Aorta (tissue), 5 donors: ENCODE measurements around the gene DEK. TPM values are rescaled to one million over a fixed set of nuclear protein-coding genes. Genes with fewer than 3 reads are reported as not detected.
"Not testable (repeated sequence)": the region's sequence is repeated elsewhere in the genome, so short reads cannot be mapped to it uniquely, and the experiment has no call there.

Experiments
- ATAC-seq: fragments of 200-7000 bp; cut with Tn5 transposase; one replicate; pipeline ENCODE4 v1.9.1; 2022; ENCODE audit warnings: moderate library complexity; ENCODE audit not compliant: low FRiP score
- DNase-seq, 2 donors: peaks; one replicate each; pipeline ENCODE4 v3.0.0-alpha.2; 2020
- H3K27ac ChIP-seq, 2 donors: one replicate each; pipeline ENCODE4 v1.5.1; 2013; ENCODE audit warnings: low read length in 2 of 2, mild to moderate bottlenecking in 2 of 2, moderate library complexity in 2 of 2, control low read depth in 1 of 2, inconsistent platforms in 1 of 2, low read depth in 1 of 2
- H3K27me3 ChIP-seq, 2 donors: one replicate each; pipeline ENCODE4 v1.6.1; 2013; ENCODE audit warnings: control low read depth in 1 of 2, low read length in 1 of 2, mild to moderate bottlenecking in 1 of 2, moderate library complexity in 1 of 2; ENCODE audit not compliant: insufficient read depth in 2 of 2, control insufficient read depth in 1 of 2
- H3K36me3 ChIP-seq, 2 donors: one replicate each; pipeline ENCODE4 v1.6.1; 2013; ENCODE audit warnings: control low read depth in 1 of 2, low read length in 1 of 2, mild to moderate bottlenecking in 1 of 2; ENCODE audit not compliant: insufficient read depth in 2 of 2, control insufficient read depth in 1 of 2
- H3K4me1 ChIP-seq, 2 donors: one replicate each; pipeline ENCODE4 v1.6.1; 2013; ENCODE audit warnings: low read length in 2 of 2, control low read depth in 1 of 2, mild to moderate bottlenecking in 1 of 2, moderate library complexity in 1 of 2; ENCODE audit not compliant: insufficient read depth in 2 of 2, control insufficient read depth in 1 of 2
- H3K4me3 ChIP-seq, 2 donors: one replicate each; pipeline ENCODE4 v1.5.1; 2013; ENCODE audit warnings: low read length in 2 of 2, control low read depth in 1 of 2, mild to moderate bottlenecking in 1 of 2
- H3K9me3 ChIP-seq: one replicate; pipeline ENCODE4 v1.6.1; 2013; ENCODE audit warnings: mild to moderate bottlenecking, low read length; ENCODE audit not compliant: control insufficient read depth
- WGBS, 2 donors: extraction: QIAGEN DNeasy Blood & Tissue Kit; methylation state at CpG; one replicate each; pipeline ENCODE4 v1.1.7; 2013; 5-methylcytosine and 5-hydroxymethylcytosine counted together
- intact Hi-C, 2 donors: fragments of 100-400 bp; cut with DNase I; formaldehyde crosslinking; loops; one replicate each; pipeline versions ENCODE4 v1.14.2 to v1.15.0; 2022
- polyA plus RNA-seq, 2 donors: library from polyadenylated mRNA; stranded (reverse); fragments of 200-250 nt; gene quantifications; one replicate each; pipeline ENCODE4 v1.2.3, GENCODE V29; 2013
- total RNA-seq, 2 donors: library from RNA; stranded (reverse); fragmentation: NEBNext Ultra II Directional; extraction: Animal tissue kit (Norgen Biotek cat#: 25700); gene quantifications; one replicate each; pipeline ENCODE4 v1.2.1, GENCODE V29; 2021
- donor health status: healthy with polysubstance abuse.
- donor health status: Bipolar disorder and iron deficiency.
- donor health status: DM: no; HTN: no; CAD: no.
- donor health status: DM: no; HTN: no; CAD: no.
- donor health status: DM: yes; HTN: yes; CAD: no.

The DEK gene
- total and polyA plus RNA-seq, 4 donors, result 61.7 to 83.9 (median 75.3) TPM

GRCh38 chr6:18240230-18240629 is 24.1 kb downstream of the DEK start:
- WGBS, 2 donors, result 59 to 63% methylated on average over 2 of the region's 2 CpGs
- Histone ChIP-seq H3K9me3 (no peaks in the 10 kb centered on the region), H3K27me3 (no peaks in the 10 kb centered on the region), H3K4me3 (no peak overlapping the region), H3K4me1 (no peaks in the 10 kb centered on the region), H3K27ac (no peak overlapping the region), H3K36me3 (peaks cover 0 to 7% of the 10 kb centered on the region in 2 donors)
- ATAC-seq (no peak), DNase-seq (no peak)
- intact Hi-C loops, result no loop called here

GRCh38 chr6:18237167-18237566 is 27.2 kb downstream of the DEK start:
- DNase-seq, result no peak
- Histone ChIP-seq H3K27ac (no peak overlapping the region), H3K27me3 (no peaks in the 10 kb centered on the region), H3K4me1 (no peaks in the 10 kb centered on the region), H3K4me3 (no peak overlapping the region), H3K9me3 (no peaks in the 10 kb centered on the region), H3K36me3 (peaks cover 1 to 10% of the 10 kb centered on the region in 2 donors)
- intact Hi-C loops, result no loop called here
- WGBS, 2 donors, result 96 to 99% methylated on average over 1 of the region's 1 CpG
- no peak for ATAC-seq

GRCh38 chr6:18235524-18235923 is 28.8 kb downstream of the DEK start:
- Histone ChIP-seq H3K4me1 (no peaks in the 10 kb centered on the region), H3K27ac (no peak overlapping the region), H3K9me3 (no peaks in the 10 kb centered on the region), H3K27me3 (no peaks in the 10 kb centered on the region), H3K4me3 (no peak overlapping the region), H3K36me3 (peaks cover 1 to 10% of the 10 kb centered on the region in 2 donors)
- DNase-seq (no peak), ATAC-seq (no peak)
- 80 to 97% methylated on average over 3 of the region's 3 CpGs for WGBS, 2 donors
- intact Hi-C loops, result no loop called here

GRCh38 chr6:18234564-18234963 is 29.8 kb downstream of the DEK start:
- ATAC-seq, result no peak
- H3K9me3 ChIP-seq, result no peaks in the 10 kb centered on the region
- H3K4me3 ChIP-seq, result no peak overlapping the region
- intact Hi-C loops, result no loop called here
- no peak for DNase-seq
- peaks cover 1 to 10% of the 10 kb centered on the region in 2 donors for H3K36me3 ChIP-seq
- no peaks in the 10 kb centered on the region for H3K4me1 ChIP-seq
- 94 to 100% methylated on average over 1 of the region's 1 CpG for WGBS, 2 donors
- H3K27me3 ChIP-seq, result no peaks in the 10 kb centered on the region
- no peak overlapping the region for H3K27ac ChIP-seq

- ATAC-seq, intact Hi-C loops, H3K36me3 ChIP-seq, H3K4me3 ChIP-seq, H3K4me1 ChIP-seq, H3K27me3 ChIP-seq, DNase-seq, H3K27ac ChIP-seq, H3K9me3 ChIP-seq: not testable (repeated sequence)
- whole genome bisulfite sequencing, 2 donors, result 98 to 100% methylated on average over 2 to 3 of the region's 4 CpGs
Measured at GRCh38 chr6:18233770-18234169, 30.6 kb downstream of the DEK start.

- H3K27me3 ChIP-seq, H3K4me1 ChIP-seq, DNase-seq, H3K27ac ChIP-seq, H3K4me3 ChIP-seq, ATAC-seq, H3K9me3 ChIP-seq, intact Hi-C loops: not testable (repeated sequence)
- H3K36me3 ChIP-seq, result peaks cover 4 to 14% of the 10 kb centered on the region in 2 donors
- WGBS, 2 donors, result 96% methylated on average over 7 of the region's 7 CpGs
Measured at GRCh38 chr6:18231856-18232255, 32.5 kb downstream of the DEK start.

- intact Hi-C loops, H3K4me1 ChIP-seq, ATAC-seq, H3K9me3 ChIP-seq, H3K36me3 ChIP-seq, H3K27ac ChIP-seq, H3K4me3 ChIP-seq, DNase-seq, H3K27me3 ChIP-seq: not testable (repeated sequence)
- 97% methylated on average over 14 of the region's 14 CpGs for WGBS, 2 donors
Measured at GRCh38 chr6:18228590-18228989, 35.7 kb downstream of the DEK start.

- H3K27ac ChIP-seq, H3K4me3 ChIP-seq, H3K36me3 ChIP-seq, ATAC-seq, H3K4me1 ChIP-seq, H3K9me3 ChIP-seq, DNase-seq, H3K27me3 ChIP-seq, intact Hi-C loops: not testable (repeated sequence)
- WGBS, 2 donors, result 92 to 94% methylated on average over 9 of the region's 9 CpGs
Measured at GRCh38 chr6:18227166-18227565, 37.2 kb downstream of the DEK start.

- H3K36me3 ChIP-seq, H3K4me1 ChIP-seq, DNase-seq, H3K9me3 ChIP-seq, H3K27ac ChIP-seq, H3K4me3 ChIP-seq, intact Hi-C loops, ATAC-seq, H3K27me3 ChIP-seq: not testable (repeated sequence)
- 85 to 92% methylated on average over 5 of the region's 5 CpGs for WGBS, 2 donors
Measured at GRCh38 chr6:18226451-18227105, 37.8 kb downstream of the DEK start.
